Measurements from ENCODE around the gene CA7. TPM values are rescaled to one million over a fixed set of nuclear protein-coding genes. Genes with fewer than 3 reads are reported as not detected.

CA7 gene
- total RNA-seq, 1 donor from 2014 or later, result not detected

- Histone ChIP-seq H3K27me3 (ENCODE audit: low read depth) (peaks cover 29% of the 10 kb centered on the region), H3K27ac (no peak overlapping the region), H3K4me1 (peaks cover 14% of the 10 kb centered on the region), H3K4me3 (no peak overlapping the region), H3K9me3 (no peaks in the 10 kb centered on the region), H3K36me3 (no peaks in the 10 kb centered on the region)
- intact Hi-C loops (cut with DNase I), result no loop called here
- no peak for DNase-seq
- TF ChIP-seq, protein P1, sequence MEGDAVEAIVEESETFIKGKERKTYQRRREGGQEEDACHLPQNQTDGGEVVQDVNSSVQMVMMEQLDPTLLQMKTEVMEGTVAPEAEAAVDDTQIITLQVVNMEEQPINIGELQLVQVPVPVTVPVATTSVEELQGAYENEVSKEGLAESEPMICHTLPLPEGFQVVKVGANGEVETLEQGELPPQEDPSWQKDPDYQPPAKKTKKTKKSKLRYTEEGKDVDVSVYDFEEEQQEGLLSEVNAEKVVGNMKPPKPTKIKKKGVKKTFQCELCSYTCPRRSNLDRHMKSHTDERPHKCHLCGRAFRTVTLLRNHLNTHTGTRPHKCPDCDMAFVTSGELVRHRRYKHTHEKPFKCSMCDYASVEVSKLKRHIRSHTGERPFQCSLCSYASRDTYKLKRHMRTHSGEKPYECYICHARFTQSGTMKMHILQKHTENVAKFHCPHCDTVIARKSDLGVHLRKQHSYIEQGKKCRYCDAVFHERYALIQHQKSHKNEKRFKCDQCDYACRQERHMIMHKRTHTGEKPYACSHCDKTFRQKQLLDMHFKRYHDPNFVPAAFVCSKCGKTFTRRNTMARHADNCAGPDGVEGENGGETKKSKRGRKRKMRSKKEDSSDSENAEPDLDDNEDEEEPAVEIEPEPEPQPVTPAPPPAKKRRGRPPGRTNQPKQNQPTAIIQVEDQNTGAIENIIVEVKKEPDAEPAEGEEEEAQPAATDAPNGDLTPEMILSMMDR (IDR thresholded peaks at IDR 0.05), result no peak
- ATAC-seq, result no peak
These were observed 2.8 kb upstream of the CA7 start for GRCh38 chr16:66841366-66841765.

- Histone ChIP-seq H3K4me1 (peaks cover 14% of the 10 kb centered on the region), H3K9me3 (no peaks in the 10 kb centered on the region), H3K27me3 (ENCODE audit: low read depth) (peaks cover 29% of the 10 kb centered on the region), H3K27ac (no peak overlapping the region), H3K36me3 (no peaks in the 10 kb centered on the region), H3K4me3 (no peak overlapping the region)
- intact Hi-C loops (cut with DNase I), result no loop called here
- no peak for ATAC-seq
- TF ChIP-seq, protein P1 (IDR thresholded peaks at IDR 0.05), result no peak
- DNase-seq, result no peak
These were observed 1.4 kb upstream of the CA7 start for GRCh38 chr16:66842765-66843164.

GRCh38 chr16:66843191-66843590 lies 1.0 kb upstream of the CA7 start:
- intact Hi-C loops (cut with DNase I), result no loop called here
- Histone ChIP-seq H3K36me3 (no peaks in the 10 kb centered on the region), H3K9me3 (no peaks in the 10 kb centered on the region), H3K4me1 (peaks cover 14% of the 10 kb centered on the region), H3K4me3 (no peak overlapping the region), H3K27me3 (ENCODE audit: low read depth) (peaks cover 29% of the 10 kb centered on the region), H3K27ac (no peak overlapping the region)
- TF ChIP-seq, protein P1 (IDR thresholded peaks at IDR 0.05), result no peak
- ATAC-seq (no peak), DNase-seq (no peak)

GRCh38 chr16:66844009-66844341 lies 239 bp upstream of the CA7 start:
- no peak overlapping the region for H3K27ac ChIP-seq
- no peaks in the 10 kb centered on the region for H3K9me3 ChIP-seq
- peak overlapping the region; percentile 45 for H3K4me3 ChIP-seq
- ATAC-seq, result peak in 1 of 2 donors; percentile 35
- no peaks in the 10 kb centered on the region for H3K36me3 ChIP-seq
- peaks cover 14% of the 10 kb centered on the region for H3K4me1 ChIP-seq
- intact Hi-C loops (cut with DNase I), result no loop called here
- peaks cover 29% of the 10 kb centered on the region for H3K27me3 ChIP-seq (ENCODE audit: low read depth)
- TF ChIP-seq, protein P1 (IDR thresholded peaks at IDR 0.05), result no peak
- DNase-seq, result no peak

GRCh38 chr16:66845080-66845410 lies 831 bp downstream of the CA7 start:
- ATAC-seq, result peak in 1 of 2 donors; percentile 3
- Histone ChIP-seq H3K36me3 (no peaks in the 10 kb centered on the region), H3K4me1 (peaks cover 14% of the 10 kb centered on the region), H3K27me3 (ENCODE audit: low read depth) (peaks cover 29% of the 10 kb centered on the region), H3K4me3 (peak overlapping the region; percentile 45), H3K9me3 (no peaks in the 10 kb centered on the region), H3K27ac (no peak overlapping the region)
- DNase-seq, result no peak
- intact Hi-C loops (cut with DNase I), result no loop called here
- TF ChIP-seq, protein P1 (IDR thresholded peaks at IDR 0.05), result no peak

GRCh38 chr16:66845791-66846221 lies 1.6 kb downstream of the CA7 start:
- Histone ChIP-seq H3K27me3 (ENCODE audit: low read depth) (peaks cover 29% of the 10 kb centered on the region), H3K4me1 (peaks cover 14% of the 10 kb centered on the region), H3K9me3 (no peaks in the 10 kb centered on the region), H3K4me3 (no peak overlapping the region), H3K36me3 (no peaks in the 10 kb centered on the region), H3K27ac (no peak overlapping the region)
- no peak for DNase-seq
- intact Hi-C loops (cut with DNase I), result no loop called here
- no peak for ATAC-seq
- TF ChIP-seq, protein P1 (IDR thresholded peaks at IDR 0.05), result no peak

Measured in lower lobe of right lung (tissue), 2 donors.